ENCODE results near the gene FAM241B. TPM values are rescaled to one million over a fixed set of nuclear protein-coding genes. Genes with fewer than 3 reads are reported as not detected.

Gene FAM241B
- total and polyA plus RNA-seq, 2 of the 4 experiments (the other 2 are of a cell fraction), result 0.18 to 1.4 TPM

DNA sequence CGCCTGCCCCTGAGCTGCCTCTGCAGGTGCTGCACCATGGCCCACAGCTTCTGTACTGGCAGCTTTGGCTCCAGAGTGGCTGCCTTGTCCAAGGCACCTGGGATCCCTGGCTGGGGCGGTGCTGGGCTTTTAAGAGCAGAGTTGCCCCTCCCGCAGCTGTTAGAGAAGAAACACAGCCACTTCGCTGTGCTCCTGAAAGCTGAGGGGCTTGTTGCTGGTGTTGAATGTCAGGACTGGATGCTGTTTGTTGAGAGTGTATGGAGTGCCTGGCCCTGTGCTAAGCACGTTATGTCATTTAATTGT is 6.2 kb downstream of the FAM241B start:
- no peak overlapping the region for H4K91ac ChIP-seq (ENCODE audit: insufficient read depth, low read depth, low read length)
- H3K4me1 ChIP-seq (ENCODE audit: control insufficient read depth, insufficient read depth, low read length), result no peaks in the 10 kb centered on the region; the same call in 1 of the 2 replicates
- H3K14ac ChIP-seq (replicated peaks; ENCODE audit: low read depth, low read length), result no peak overlapping the region
- no peaks in the 10 kb centered on the region for H3K79me1 ChIP-seq (ENCODE audit: low read depth in 1 of 2, low read length in 2 of 2)
- no peak overlapping the region for H2AK5ac ChIP-seq (ENCODE audit: low read depth, low read length)
- ChIA-PET CTCF (interaction anchor here (0.6 to 3.9 kb wide), 5 partner anchors 15 to 228 kb away, joined by 3 to 24 read pairs (median 3); no protein-coding TSS in a partner anchor), POLR2A (ENCODE audit: unreplicated experiment) (no interaction called here)
- H3K18ac ChIP-seq (ENCODE audit: low read depth, low read length), result no peak overlapping the region
- DNase-seq (no peak), ATAC-seq (ENCODE audit: low read depth) (no peak)
- intact Hi-C loops (cut with micrococcal nuclease) (loop anchor here (5.0 kb wide), 1 partner anchor 209 kb away; no protein-coding TSS in a partner anchor), in situ Hi-C loops (cut with MboI; ENCODE audit: low sequenced_read_pairs) (loop anchor here (5.0 to 10.0 kb wide), 2 partner anchors 119 to 211 kb away; no protein-coding TSS in a partner anchor), dilution Hi-C loops (cut with HindIII; ENCODE audit: low sequenced_read_pairs, unreplicated experiment) (no loop called here)
- no peaks in the 10 kb centered on the region for H4K20me1 ChIP-seq (ENCODE audit: insufficient read depth, low read length)
- no peaks in the 10 kb centered on the region for H3K36me3 ChIP-seq (ENCODE audit: control insufficient read depth, insufficient read depth, low read length)
- peaks cover 61% of the 10 kb centered on the region for H3K27me3 ChIP-seq (ENCODE audit: control insufficient read depth, insufficient read depth, low read length)
- H3K9me1 ChIP-seq (ENCODE audit: insufficient read depth, low read length), result no peaks in the 10 kb centered on the region
- no TSS peak for BruUV-seq (replicated peaks)
- no peak overlapping the region for H2BK5ac ChIP-seq (ENCODE audit: low read depth, low read length, poor library complexity, severe bottlenecking)
- TF ChIP-seq FOS (IDR thresholded peaks at IDR 0.05; ENCODE audit: low read depth, low read length) (no peak), NFE2L2 (IDR thresholded peaks at IDR 0.05; ENCODE audit: low read depth, low read length) (no peak), RFX5 (IDR thresholded peaks at IDR 0.05; ENCODE audit: low read depth, low read length) (no peak), MAZ (IDR thresholded peaks at IDR 0.05; ENCODE audit: borderline replicate concordance, low read depth, low read length) (no peak), MAFK (IDR thresholded peaks at IDR 0.05; ENCODE audit: low read depth, low read length) (no peak), BHLHE40 (IDR thresholded peaks at IDR 0.05; ENCODE audit: low read depth, low read length) (no peak), RAD21 (IDR thresholded peaks at IDR 0.05; ENCODE audit: low read length) (no peak), POLR2A (IDR thresholded peaks at IDR 0.05; ENCODE audit: low read depth, low read length) (no peak), CEBPB (IDR thresholded peaks at IDR 0.05; ENCODE audit: low read depth, low read length) (no peak), SMC3 (IDR thresholded peaks at IDR 0.05; ENCODE audit: low read depth, low read length) (no peak), CHD1 (IDR thresholded peaks at IDR 0.05; ENCODE audit: low read depth, low read length) (no peak), MXI1 (IDR thresholded peaks at IDR 0.05; ENCODE audit: borderline replicate concordance, low read depth, low read length) (no peak), RCOR1 (IDR thresholded peaks at IDR 0.05; ENCODE audit: insufficient replicate concordance, low read length) (no peak)
- TF ChIP-seq, protein P1, sequence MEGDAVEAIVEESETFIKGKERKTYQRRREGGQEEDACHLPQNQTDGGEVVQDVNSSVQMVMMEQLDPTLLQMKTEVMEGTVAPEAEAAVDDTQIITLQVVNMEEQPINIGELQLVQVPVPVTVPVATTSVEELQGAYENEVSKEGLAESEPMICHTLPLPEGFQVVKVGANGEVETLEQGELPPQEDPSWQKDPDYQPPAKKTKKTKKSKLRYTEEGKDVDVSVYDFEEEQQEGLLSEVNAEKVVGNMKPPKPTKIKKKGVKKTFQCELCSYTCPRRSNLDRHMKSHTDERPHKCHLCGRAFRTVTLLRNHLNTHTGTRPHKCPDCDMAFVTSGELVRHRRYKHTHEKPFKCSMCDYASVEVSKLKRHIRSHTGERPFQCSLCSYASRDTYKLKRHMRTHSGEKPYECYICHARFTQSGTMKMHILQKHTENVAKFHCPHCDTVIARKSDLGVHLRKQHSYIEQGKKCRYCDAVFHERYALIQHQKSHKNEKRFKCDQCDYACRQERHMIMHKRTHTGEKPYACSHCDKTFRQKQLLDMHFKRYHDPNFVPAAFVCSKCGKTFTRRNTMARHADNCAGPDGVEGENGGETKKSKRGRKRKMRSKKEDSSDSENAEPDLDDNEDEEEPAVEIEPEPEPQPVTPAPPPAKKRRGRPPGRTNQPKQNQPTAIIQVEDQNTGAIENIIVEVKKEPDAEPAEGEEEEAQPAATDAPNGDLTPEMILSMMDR (conservative IDR thresholded peaks at IDR 0.05; ENCODE audit: low read depth, low read length), result no peak
- TF ChIP-seq, protein P2, sequence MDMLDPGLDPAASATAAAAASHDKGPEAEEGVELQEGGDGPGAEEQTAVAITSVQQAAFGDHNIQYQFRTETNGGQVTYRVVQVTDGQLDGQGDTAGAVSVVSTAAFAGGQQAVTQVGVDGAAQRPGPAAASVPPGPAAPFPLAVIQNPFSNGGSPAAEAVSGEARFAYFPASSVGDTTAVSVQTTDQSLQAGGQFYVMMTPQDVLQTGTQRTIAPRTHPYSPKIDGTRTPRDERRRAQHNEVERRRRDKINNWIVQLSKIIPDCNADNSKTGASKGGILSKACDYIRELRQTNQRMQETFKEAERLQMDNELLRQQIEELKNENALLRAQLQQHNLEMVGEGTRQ (IDR thresholded peaks at IDR 0.05; ENCODE audit: low read depth, low read length), result no peak
- TF ChIP-seq, protein P3, sequence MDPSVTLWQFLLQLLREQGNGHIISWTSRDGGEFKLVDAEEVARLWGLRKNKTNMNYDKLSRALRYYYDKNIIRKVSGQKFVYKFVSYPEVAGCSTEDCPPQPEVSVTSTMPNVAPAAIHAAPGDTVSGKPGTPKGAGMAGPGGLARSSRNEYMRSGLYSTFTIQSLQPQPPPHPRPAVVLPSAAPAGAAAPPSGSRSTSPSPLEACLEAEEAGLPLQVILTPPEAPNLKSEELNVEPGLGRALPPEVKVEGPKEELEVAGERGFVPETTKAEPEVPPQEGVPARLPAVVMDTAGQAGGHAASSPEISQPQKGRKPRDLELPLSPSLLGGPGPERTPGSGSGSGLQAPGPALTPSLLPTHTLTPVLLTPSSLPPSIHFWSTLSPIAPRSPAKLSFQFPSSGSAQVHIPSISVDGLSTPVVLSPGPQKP (IDR thresholded peaks at IDR 0.05; ENCODE audit: borderline replicate concordance, low read depth, low read length), result no peak
- 83% methylated on average over 1 of the region's 5 CpGs; no CpG with 5 or more reads in 1 of the 2 experiments for WGBS, 2 experiments (ENCODE audit: extremely low coverage in 2 of 2, insufficient read length in 1 of 2)
- H3K4me2 ChIP-seq (ENCODE audit: low read depth, low read length), result no peak overlapping the region
- no peak overlapping the region for H2BK15ac ChIP-seq (ENCODE audit: low read depth, low read length)
- H3K56ac ChIP-seq (ENCODE audit: extremely low read depth, insufficient read depth, low read length), result no peak overlapping the region
- H3K4me3 ChIP-seq (ENCODE audit: insufficient read depth, low read depth, low read length), result no peak overlapping the region
- no peak overlapping the region for H3K4ac ChIP-seq (ENCODE audit: low read depth, low read length)
- no peak overlapping the region for H4K5ac ChIP-seq (ENCODE audit: low read depth, low read length)
- H4K8ac ChIP-seq (ENCODE audit: low read depth in 2 of 2, low read length in 2 of 2), result no peak overlapping the region
- no peak overlapping the region for H3K23ac ChIP-seq (ENCODE audit: low read depth, low read length)
- H3K27ac ChIP-seq (ENCODE audit: insufficient read depth, low read length), result no peak overlapping the region
- no peak overlapping the region for H2BK120ac ChIP-seq (ENCODE audit: low read depth, low read length)
- no peaks in the 10 kb centered on the region for H3K9me3 ChIP-seq (ENCODE audit: control insufficient read depth, insufficient read depth, low read length)
- H2BK20ac ChIP-seq (ENCODE audit: low read depth, low read length), result no peak overlapping the region
- H2AK9ac ChIP-seq (replicated peaks; ENCODE audit: low read depth, low read length, poor library complexity), result no peak overlapping the region
- H3K9ac ChIP-seq (ENCODE audit: low read depth, low read length), result no peak overlapping the region
- no peak overlapping the region for H2AFZ ChIP-seq (replicated peaks; ENCODE audit: low read length, poor library complexity)

Measured in IMR-90 (cell line).